GM12874 (cell line): ENCODE results near the gene MREG.

Source experiments
- TF ChIP-seq, protein P1 (sequence below): IDR thresholded peaks from 2 replicates; pipeline ENCODE4 v1.5.1; 2011; ENCODE audit warnings: low read depth, mild to moderate bottlenecking, control low read depth, low read length, moderate library complexity; ENCODE audit not compliant: insufficient read depth

Gene MREG

DNA sequence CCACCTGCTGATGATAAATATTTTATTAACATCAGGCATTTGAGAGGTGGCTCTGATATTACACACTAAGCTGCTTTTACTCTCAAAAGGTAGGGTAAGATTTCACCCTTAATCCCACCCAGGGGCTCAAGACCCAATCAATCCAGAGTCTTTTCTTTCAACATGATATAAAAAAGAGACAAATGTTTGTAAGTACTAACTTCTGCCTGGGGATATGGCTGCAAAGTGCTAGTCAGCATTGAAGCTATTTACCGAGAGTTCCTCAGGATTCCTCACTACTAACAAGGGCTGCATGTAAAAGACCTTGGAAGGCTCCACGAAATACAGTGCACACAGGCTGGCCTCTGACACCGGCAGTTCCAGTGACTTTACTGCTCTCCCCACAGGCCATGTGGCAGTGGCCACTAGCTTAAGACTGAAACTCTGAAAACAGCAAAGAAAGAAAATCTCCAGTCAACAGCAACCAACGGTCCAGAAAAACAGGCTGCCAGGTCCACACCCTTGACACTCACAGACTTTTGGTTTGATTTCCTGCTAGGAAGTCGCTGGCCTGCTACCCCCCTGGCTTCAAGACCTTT, 11.2 kb downstream of the MREG start:
- TF ChIP-seq, protein P1, sequence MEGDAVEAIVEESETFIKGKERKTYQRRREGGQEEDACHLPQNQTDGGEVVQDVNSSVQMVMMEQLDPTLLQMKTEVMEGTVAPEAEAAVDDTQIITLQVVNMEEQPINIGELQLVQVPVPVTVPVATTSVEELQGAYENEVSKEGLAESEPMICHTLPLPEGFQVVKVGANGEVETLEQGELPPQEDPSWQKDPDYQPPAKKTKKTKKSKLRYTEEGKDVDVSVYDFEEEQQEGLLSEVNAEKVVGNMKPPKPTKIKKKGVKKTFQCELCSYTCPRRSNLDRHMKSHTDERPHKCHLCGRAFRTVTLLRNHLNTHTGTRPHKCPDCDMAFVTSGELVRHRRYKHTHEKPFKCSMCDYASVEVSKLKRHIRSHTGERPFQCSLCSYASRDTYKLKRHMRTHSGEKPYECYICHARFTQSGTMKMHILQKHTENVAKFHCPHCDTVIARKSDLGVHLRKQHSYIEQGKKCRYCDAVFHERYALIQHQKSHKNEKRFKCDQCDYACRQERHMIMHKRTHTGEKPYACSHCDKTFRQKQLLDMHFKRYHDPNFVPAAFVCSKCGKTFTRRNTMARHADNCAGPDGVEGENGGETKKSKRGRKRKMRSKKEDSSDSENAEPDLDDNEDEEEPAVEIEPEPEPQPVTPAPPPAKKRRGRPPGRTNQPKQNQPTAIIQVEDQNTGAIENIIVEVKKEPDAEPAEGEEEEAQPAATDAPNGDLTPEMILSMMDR: no peak

DNA sequence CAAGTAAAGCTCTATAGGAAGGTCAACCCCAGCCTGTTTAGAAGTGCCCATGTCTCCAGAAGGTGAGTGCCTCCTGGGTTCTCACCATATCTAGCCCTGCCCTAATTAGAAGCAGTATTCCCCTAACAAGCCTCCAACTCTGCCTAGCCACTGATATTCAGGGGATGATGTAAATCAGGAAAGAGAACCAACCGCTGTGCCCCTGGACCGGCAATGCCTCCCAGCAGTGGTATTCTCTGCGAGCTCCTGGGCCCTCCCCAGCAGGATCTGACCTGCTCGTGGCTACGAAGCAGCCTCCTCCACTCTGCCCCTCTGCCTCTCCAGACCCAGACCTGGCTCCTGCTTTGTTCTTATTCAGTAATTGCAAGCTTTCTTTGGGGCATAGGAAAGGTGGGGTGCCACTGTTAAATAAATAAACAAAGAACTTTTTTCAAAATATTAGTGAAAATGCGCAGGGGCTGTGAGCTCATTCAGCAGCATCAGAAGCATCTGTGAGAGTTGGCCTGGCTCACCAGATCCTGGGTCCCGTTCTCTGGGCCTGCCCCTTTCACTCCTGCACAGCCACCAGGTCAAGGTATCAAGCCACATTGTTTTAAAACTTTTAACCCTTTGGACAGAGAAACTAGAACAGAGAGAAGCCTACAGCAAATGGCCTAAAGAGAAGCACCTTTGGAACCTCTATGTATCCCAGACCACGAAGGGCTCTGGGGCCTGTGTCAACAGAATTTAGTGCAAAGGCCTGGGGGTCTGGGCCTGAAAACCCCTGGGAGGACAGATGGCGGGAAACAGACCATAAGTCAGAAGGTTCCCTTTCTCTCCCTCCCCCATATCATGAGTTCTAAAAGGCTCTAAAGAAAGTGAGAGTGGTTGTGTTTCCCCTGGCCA, 11.9 kb downstream of the MREG start:
- TF ChIP-seq, protein P1: no peak

DNA sequence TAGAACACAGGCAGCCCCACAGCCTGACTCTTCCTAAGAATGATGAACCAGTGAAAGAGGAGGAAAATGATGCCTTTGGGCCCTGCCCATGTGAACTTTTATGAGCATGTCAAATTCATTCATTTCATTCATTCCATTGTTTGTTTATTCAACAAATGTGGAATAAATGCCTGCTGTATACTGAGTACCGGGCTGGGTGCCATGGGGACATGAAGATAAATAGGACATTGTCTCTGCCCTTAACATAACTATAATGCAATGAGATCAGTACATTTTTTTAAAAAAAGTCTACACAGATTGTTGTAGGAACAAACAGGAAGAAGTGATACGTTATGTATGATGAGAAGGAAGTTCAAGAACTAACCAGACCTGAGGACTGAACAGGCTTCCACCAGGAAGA, 14.7 kb downstream of the MREG start:
- TF ChIP-seq, protein P1: no peak

DNA sequence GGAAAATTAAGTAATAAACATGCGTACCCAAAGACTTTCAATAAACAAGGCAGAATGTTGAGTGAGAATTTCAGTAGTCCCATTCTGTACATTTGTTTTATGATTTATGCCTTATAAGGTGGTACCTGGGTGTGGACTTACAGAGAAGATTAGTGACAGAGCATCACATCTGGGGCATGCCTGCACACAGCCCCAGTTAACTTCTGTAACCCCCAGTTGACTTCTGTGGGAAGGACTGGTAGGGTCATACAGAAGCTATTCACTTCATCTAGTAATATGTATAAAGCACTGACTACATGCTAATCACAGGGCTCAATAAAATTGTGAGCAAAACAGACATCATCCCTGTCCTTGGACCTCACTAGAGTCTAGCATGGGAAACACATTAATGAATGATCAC, 16.1 kb downstream of the MREG start:
- TF ChIP-seq, protein P1: no peak

- TF ChIP-seq, protein P1: no peak
Measured at GRCh38 chr2:215994911-215995310, 18.4 kb downstream of the MREG start.

DNA sequence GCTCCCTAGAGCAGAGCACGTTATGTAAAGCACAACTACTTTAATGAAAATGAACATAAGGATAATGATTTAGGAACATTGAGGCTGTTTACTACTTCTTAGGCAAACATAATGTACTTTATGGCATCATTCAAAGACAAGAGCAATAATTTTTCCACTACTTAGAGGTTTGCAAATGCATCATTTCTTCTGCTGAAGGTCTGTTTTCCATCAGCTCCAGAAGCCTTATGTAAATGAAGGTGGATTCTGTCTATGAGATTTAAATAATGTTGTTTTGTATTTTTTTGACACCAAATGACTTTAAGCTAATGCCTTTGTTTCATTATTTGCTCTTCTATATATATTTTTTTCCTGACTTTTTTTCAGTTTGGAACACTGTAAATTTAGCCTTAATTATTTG, 28.1 kb downstream of the MREG start:
- TF ChIP-seq, protein P1: no peak

DNA sequence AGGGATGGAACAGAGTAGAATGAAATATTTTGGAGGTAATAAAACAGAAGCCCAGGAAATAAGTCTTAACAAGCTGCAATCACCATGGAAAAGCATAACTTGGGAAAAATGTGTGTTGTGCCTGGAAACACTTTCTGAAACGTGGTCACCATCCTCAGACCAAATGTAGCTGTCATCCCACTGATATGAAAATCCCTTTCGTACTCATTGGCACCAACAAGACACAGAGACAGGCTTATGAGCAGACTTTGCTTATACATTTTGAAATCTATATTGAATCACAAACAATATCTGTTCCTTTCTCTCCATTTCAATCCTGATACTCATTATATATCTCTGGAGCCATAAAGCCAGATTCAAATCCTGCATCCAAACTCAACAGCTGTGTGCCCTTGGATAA, 28.7 kb downstream of the MREG start:
- TF ChIP-seq, protein P1: no peak
